Liver (tissue), 9 donors: ENCODE data around the gene FOXRED2. TPM values are rescaled to one million over a fixed set of nuclear protein-coding genes. Genes with fewer than 3 reads are reported as not detected.
A peak's percentile ranks its signal among the peaks of the same experiment; 100 is the strongest.

ENCODE experiments used
- DNase-seq: peaks from one replicate; pipeline ENCODE4 v3.0.0-alpha.2; 2017; ENCODE audit warnings: low spot score
- H3K27ac ChIP-seq, 2 donors: one replicate each; pipeline ENCODE4 v1.7.0; 2013; ENCODE audit warnings: inconsistent platforms in 2 of 2, low read length in 2 of 2, control low read depth in 1 of 2, low read depth in 1 of 2, mild to moderate bottlenecking in 1 of 2
- H3K27me3 ChIP-seq, 4 donors: one replicate each; pipeline versions ENCODE4 v1.6.1 to v1.7.0; 2013; ENCODE audit warnings: low read length in 3 of 4, inconsistent platforms in 1 of 4, mild to moderate bottlenecking in 1 of 4, moderate library complexity in 1 of 4; ENCODE audit not compliant: control insufficient read depth in 4 of 4, insufficient read depth in 4 of 4
- H3K36me3 ChIP-seq, 4 donors: one replicate each; pipeline versions ENCODE4 v1.6.1 to v1.7.0; 2013; ENCODE audit warnings: low read length in 3 of 4, mild to moderate bottlenecking in 3 of 4, low read depth in 1 of 4, moderate library complexity in 1 of 4; ENCODE audit not compliant: control insufficient read depth in 4 of 4, insufficient read depth in 3 of 4
- H3K4me1 ChIP-seq, 4 donors: one replicate each; pipeline versions ENCODE4 v1.6.1 to v1.7.0; 2013; ENCODE audit warnings: low read length in 3 of 4, mild to moderate bottlenecking in 3 of 4, moderate library complexity in 1 of 4; ENCODE audit not compliant: control insufficient read depth in 4 of 4, insufficient read depth in 4 of 4
- H3K4me3 ChIP-seq, 3 donors: one replicate each; pipeline versions ENCODE4 v1.6.1 to v1.7.0; 2013; ENCODE audit warnings: low read length in 3 of 3, control low read depth in 1 of 3, low read depth in 1 of 3, mild to moderate bottlenecking in 1 of 3
- H3K9ac ChIP-seq, 2 donors: one replicate each; pipeline ENCODE4 v1.7.0; 2013; ENCODE audit warnings: low read length in 2 of 2, mild to moderate bottlenecking in 2 of 2, moderate library complexity in 2 of 2, control low read depth in 1 of 2, low read depth in 1 of 2
- H3K9me3 ChIP-seq, 4 donors: one replicate each; pipeline versions ENCODE4 v1.6.1 to v1.7.0; 2013; ENCODE audit warnings: low read length in 3 of 4; ENCODE audit not compliant: control insufficient read depth in 4 of 4
- ATF3 ChIP-seq: IDR thresholded peaks from 2 replicates; pipeline ENCODE4 v1.6.1; 2016; ENCODE audit warnings: antibody characterized with exemption
- CTCF ChIP-seq: fragments of 150-350 bp; IDR thresholded peaks from 2 replicates; pipeline ENCODE4 v1.5.1; 2017; ENCODE audit warnings: improper control_type of control experiment, low read depth, low read length; ENCODE audit not compliant: missing input control
- EGR1 ChIP-seq, 2 donors: IDR thresholded peaks; 2 replicates each; pipeline ENCODE4 v1.6.1; 2016 to 2018; ENCODE audit warnings: antibody characterized with exemption in 2 of 2, low read depth in 2 of 2
- FOXA1 ChIP-seq: IDR thresholded peaks from 2 replicates; pipeline ENCODE4 v1.6.1; 2016; ENCODE audit warnings: antibody characterized with exemption
- FOXA2 ChIP-seq: IDR thresholded peaks from 2 replicates; pipeline ENCODE4 v1.6.1; 2016; ENCODE audit warnings: antibody characterized with exemption
- GABPA ChIP-seq, 2 donors: IDR thresholded peaks in 1 of 2; conservative IDR thresholded peaks in 1 of 2; 2 replicates each; pipeline ENCODE4 v1.6.1; 2016; ENCODE audit warnings: antibody characterized with exemption in 2 of 2, mild to moderate bottlenecking in 1 of 2, moderate library complexity in 1 of 2
- HNF4A ChIP-seq, 2 donors: conservative IDR thresholded peaks; 2 replicates each; pipeline ENCODE4 v1.6.1; 2016; ENCODE audit warnings: antibody characterized with exemption in 2 of 2, mild to moderate bottlenecking in 2 of 2
- HNF4G ChIP-seq: IDR thresholded peaks from 2 replicates; pipeline ENCODE4 v1.6.1; 2016; ENCODE audit warnings: antibody characterized with exemption
- JUND ChIP-seq, 2 donors: IDR thresholded peaks; 2 replicates each; pipeline ENCODE4 v1.6.1; 2016; ENCODE audit warnings: antibody characterized with exemption in 2 of 2
- NR2F2 ChIP-seq: IDR thresholded peaks from 2 replicates; pipeline ENCODE4 v1.6.1; 2016; ENCODE audit warnings: antibody characterized with exemption
- RAD21 ChIP-seq, 2 donors: IDR thresholded peaks; 2 replicates each; pipeline ENCODE4 v1.6.1; 2016; ENCODE audit warnings: antibody characterized with exemption in 2 of 2, mild to moderate bottlenecking in 2 of 2
- RXRA ChIP-seq, 2 donors: IDR thresholded peaks; 2 replicates each; pipeline ENCODE4 v1.6.1; 2017 to 2018; ENCODE audit warnings: antibody characterized with exemption in 2 of 2, mild to moderate bottlenecking in 1 of 2
- SP1 ChIP-seq: IDR thresholded peaks from 2 replicates; pipeline ENCODE4 v1.6.1; 2018; ENCODE audit warnings: antibody characterized with exemption, mild to moderate bottlenecking
- TAF1 ChIP-seq: conservative IDR thresholded peaks from 2 replicates; pipeline ENCODE4 v1.6.1; 2016; ENCODE audit warnings: antibody characterized with exemption, mild to moderate bottlenecking
- YY1 ChIP-seq: IDR thresholded peaks from 2 replicates; pipeline ENCODE4 v1.6.1; 2016; ENCODE audit warnings: antibody characterized with exemption, mild to moderate bottlenecking
- ZBTB33 ChIP-seq: IDR thresholded peaks from 2 replicates; pipeline ENCODE4 v1.6.1; 2016; ENCODE audit warnings: antibody characterized with exemption
- WGBS: extraction: QIAGEN DNeasy Blood & Tissue Kit; methylation state at CpG from one replicate; pipeline ENCODE4 v1.1.7; 2013; 5-methylcytosine and 5-hydroxymethylcytosine counted together
- polyA plus RNA-seq, 2 donors: library from polyadenylated mRNA; stranded (reverse) in 1 of 2; unstranded in 1 of 2; fragments of 200-250 nt in 1 of 2; fragments of >200 nt in 1 of 2; fragmentation: Nextera tagmentation in 1 of 2; extraction: Ambion mirVana in 1 of 2; gene quantifications; one replicate each; pipeline versions ENCODE4 v1.2.1 to v1.2.3, GENCODE V29; 2013 to 2015
- total RNA-seq, 2 donors: library from RNA; depleted of rRNA; stranded (reverse); fragments of >200 nt; gene quantifications; one replicate each; pipeline ENCODE4 v1.2.3, GENCODE V29; 2014
- donor health status: healthy.
- donor health status: healthy.
- donor health status: healthy.
- donor health status: healthy.
- donor health status: healthy.

The FOXRED2 gene
- total and polyA plus RNA-seq, 4 donors = 5.1 to 15.0 (median 7.3) TPM

DNA sequence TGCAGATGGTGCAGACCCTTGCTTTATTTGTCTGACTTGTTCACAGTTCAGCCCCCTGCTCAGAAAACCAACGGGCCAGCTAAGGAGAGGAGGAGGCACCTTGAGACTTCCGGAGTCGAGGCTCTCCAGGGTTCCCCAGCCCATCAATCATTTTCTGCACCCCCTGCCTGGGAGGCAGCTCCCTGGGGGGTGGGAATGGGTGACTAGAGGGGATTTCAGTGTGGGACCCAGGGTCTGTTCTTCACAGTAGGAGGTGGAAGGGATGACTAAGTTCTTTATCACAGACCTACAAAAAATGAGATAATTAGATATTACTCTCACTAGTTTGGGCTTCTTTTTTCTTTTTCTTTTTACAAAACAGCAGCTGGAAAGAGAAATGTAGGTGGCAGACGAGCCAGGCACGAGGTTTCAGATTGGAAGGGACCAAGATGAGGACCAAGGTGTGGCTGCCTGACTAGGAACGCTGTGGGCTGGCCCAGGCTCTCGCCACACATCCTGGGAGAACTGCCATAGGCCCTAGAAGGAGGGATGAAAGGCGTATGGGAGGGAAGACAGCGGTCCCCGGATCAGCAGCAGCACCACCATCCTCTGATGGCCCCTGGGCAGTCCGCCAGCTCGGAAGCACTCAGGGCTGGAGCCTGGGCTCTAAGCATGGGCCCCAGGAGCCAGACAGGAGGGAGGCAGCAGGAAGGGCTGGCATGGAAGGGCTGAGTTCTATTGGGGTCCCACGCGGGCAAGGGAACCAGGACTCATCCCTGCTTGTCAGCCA is 39.6 kb downstream of the FOXRED2 start:
- H3K9ac ChIP-seq = no peak overlapping the region

GRCh38 chr22:36466258-36466657 is 40.6 kb downstream of the FOXRED2 start:
- H3K4me3 ChIP-seq = no peak overlapping the region
- TF ChIP-seq CTCF (no peak), ATF3 (no peak), EGR1 (IDR thresholded peaks at IDR 0.05; ENCODE audit: low read depth in 2 of 2) (no peak), FOXA1 (no peak), NR2F2 (no peak), RXRA (IDR thresholded peaks at IDR 0.05) (no peak), TAF1 (no peak), RAD21 (IDR thresholded peaks at IDR 0.05) (no peak), ZBTB33 (no peak), FOXA2 (no peak), HNF4G (no peak)
- H3K9me3 ChIP-seq = no peaks in the 10 kb centered on the region
- H3K27me3 ChIP-seq = no peaks in the 10 kb centered on the region
- 88% methylated on average over 7 of the region's 7 CpGs for WGBS
- no peak for DNase-seq
- H3K27ac ChIP-seq = peak overlapping the region; percentile 73 to 80
- H3K36me3 ChIP-seq = peaks cover 0 to 5% (median 2%) of the 10 kb centered on the region in 4 donors
- peaks cover 2 to 6% (median 3%) of the 10 kb centered on the region in 4 donors for H3K4me1 ChIP-seq
- H3K9ac ChIP-seq = peak overlapping the region in 1 of 2 donors; percentile 29

More for the DNA sequence above, 39.6 kb downstream of the FOXRED2 start:
- peaks cover 2 to 6% (median 3%) of the 10 kb centered on the region in 4 donors for H3K4me1 ChIP-seq
- H3K27me3 ChIP-seq = no peaks in the 10 kb centered on the region
- no peak overlapping the region for H3K4me3 ChIP-seq
- no peak for DNase-seq
- peak overlapping the region in 1 of 2 donors; percentile 4 for H3K27ac ChIP-seq
- H3K36me3 ChIP-seq = peaks cover 1 to 9% (median 3%) of the 10 kb centered on the region in 4 donors
- TF ChIP-seq YY1 = no peak
- 80% methylated on average over 14 of the region's 14 CpGs for WGBS
- H3K9me3 ChIP-seq = no peaks in the 10 kb centered on the region

GRCh38 chr22:36465232-36466021 is 41.4 kb downstream of the FOXRED2 start:
- no peaks in the 10 kb centered on the region for H3K27me3 ChIP-seq
- H3K27ac ChIP-seq = peak overlapping the region; percentile 73 to 80
- peaks cover 2 to 6% (median 3%) of the 10 kb centered on the region in 4 donors for H3K4me1 ChIP-seq
- peak; percentile 87 for TF ChIP-seq YY1
- peak; percentile 64 for TF ChIP-seq SP1
- no peak for TF ChIP-seq ZBTB33
- TF ChIP-seq RXRA (IDR thresholded peaks at IDR 0.05) = peak; percentile 81 to 95
- peak in 1 of 2 donors; percentile 20 for TF ChIP-seq GABPA (IDR thresholded peaks at IDR 0.05 in 1 of 2, conservative IDR thresholded peaks at IDR 0.05 in 1 of 2)
- TF ChIP-seq ATF3 = peak; percentile 65
- peak; percentile 93 to 98 for TF ChIP-seq JUND (IDR thresholded peaks at IDR 0.05)
- no peak for TF ChIP-seq FOXA1
- peak; percentile 2 to 69 for TF ChIP-seq HNF4A (conservative IDR thresholded peaks at IDR 0.05)
- peak overlapping the region in 1 of 2 donors; percentile 29 for H3K9ac ChIP-seq
- H3K36me3 ChIP-seq = peaks cover 0 to 4% (median 0%) of the 10 kb centered on the region in 4 donors
- no peak overlapping the region for H3K4me3 ChIP-seq
- DNase-seq = no peak
- WGBS = 46% methylated on average over 25 of the region's 25 CpGs
- no peaks in the 10 kb centered on the region for H3K9me3 ChIP-seq
